Measurements from ENCODE around the gene FHDC1.

DNA sequence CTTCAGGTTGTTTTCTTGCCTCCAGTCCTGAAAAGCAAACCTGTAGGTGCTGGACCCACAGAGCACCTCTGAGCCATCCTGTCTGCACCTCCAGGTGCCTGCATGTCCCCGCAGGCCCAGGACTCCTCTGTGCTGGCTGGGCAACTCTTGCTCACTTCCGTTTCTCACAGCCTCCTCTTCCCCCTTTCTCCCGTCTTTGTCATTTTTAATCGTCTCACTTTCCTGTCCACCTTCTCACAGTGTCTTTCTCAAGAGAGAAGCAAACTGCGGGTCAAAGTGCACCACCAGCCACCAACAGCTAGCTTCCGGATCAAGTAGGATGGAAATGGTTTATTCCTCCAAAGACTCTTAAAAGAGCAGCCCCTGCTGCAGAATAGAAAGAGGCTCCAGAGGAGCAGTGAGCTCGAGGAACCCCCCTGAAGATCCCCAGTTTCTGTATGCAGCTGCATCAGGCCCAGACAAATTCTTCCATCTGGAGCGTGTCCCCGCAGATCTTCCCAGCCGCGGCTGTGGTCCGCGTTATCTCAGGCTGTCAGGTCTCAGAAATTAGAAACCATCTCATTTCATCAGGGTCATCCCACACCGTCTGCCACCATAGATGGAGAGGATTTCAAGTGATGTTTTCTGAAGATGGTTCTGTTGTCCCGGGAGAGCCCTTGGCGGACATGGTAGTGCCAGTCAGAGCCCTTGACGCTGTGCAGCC is 87.7 kb downstream of the FHDC1 start:
- TF ChIP-seq, protein P1, sequence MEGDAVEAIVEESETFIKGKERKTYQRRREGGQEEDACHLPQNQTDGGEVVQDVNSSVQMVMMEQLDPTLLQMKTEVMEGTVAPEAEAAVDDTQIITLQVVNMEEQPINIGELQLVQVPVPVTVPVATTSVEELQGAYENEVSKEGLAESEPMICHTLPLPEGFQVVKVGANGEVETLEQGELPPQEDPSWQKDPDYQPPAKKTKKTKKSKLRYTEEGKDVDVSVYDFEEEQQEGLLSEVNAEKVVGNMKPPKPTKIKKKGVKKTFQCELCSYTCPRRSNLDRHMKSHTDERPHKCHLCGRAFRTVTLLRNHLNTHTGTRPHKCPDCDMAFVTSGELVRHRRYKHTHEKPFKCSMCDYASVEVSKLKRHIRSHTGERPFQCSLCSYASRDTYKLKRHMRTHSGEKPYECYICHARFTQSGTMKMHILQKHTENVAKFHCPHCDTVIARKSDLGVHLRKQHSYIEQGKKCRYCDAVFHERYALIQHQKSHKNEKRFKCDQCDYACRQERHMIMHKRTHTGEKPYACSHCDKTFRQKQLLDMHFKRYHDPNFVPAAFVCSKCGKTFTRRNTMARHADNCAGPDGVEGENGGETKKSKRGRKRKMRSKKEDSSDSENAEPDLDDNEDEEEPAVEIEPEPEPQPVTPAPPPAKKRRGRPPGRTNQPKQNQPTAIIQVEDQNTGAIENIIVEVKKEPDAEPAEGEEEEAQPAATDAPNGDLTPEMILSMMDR (IDR thresholded peaks at IDR 0.05): no peak
- no peak for TF ChIP-seq POLR2AphosphoS5 (IDR thresholded peaks at IDR 0.05)
- no peak for TF ChIP-seq POLR2A (IDR thresholded peaks at IDR 0.05)
- TF ChIP-seq EP300 (IDR thresholded peaks at IDR 0.05): no peak
